Measurements from ENCODE around the gene IGFBP7. TPM values are rescaled to one million over a fixed set of nuclear protein-coding genes. Genes with fewer than 3 reads are reported as not detected.

Gene IGFBP7
- total RNA-seq, 2 donors from 2014 or later, result 1.1 TPM; not detected in 1

DNA sequence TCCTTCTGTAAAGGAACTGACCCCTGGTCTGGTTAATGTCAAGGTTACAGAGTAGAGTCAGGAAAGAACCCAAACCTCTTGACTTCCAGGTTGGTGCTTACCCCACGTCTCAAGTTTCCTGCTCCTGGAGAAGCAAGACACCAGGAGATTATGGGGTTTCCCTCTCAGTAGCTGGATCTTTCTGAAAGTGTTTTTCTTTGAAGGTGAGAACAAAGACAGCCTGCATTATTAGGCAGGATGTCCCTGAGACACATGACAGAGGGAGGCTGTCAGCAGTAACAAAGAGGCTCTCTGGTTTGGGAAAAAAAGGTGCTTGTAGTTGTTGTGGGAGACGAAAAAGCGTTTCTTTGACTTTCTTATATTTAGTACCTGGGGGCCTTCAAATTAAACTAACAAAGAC lies 44.7 kb upstream of the IGFBP7 start:
- Histone ChIP-seq H3K36me3 (ENCODE audit: control insufficient read depth, insufficient read depth, low read length) (no peaks in the 10 kb centered on the region), H3K9ac (ENCODE audit: extremely low read depth, low read length, poor library complexity, severe bottlenecking) (no peak overlapping the region), H3K4me1 (ENCODE audit: control insufficient read depth, insufficient read depth, low read length) (no peaks in the 10 kb centered on the region), H3K4me3 (ENCODE audit: low read length) (no peak overlapping the region), H3K9me3 (ENCODE audit: control insufficient read depth, low read length) (peaks cover 14% of the 10 kb centered on the region), H3K27ac (ENCODE audit: low read depth, low read length) (peak overlapping the region; percentile 64), H3K27me3 (ENCODE audit: control insufficient read depth, insufficient read depth, low read length, poor library complexity, severe bottlenecking) (no peaks in the 10 kb centered on the region)
- H3K4me1 Mint-ChIP-seq, result peaks cover 12% of the 10 kb centered on the region
- peaks cover 12% of the 10 kb centered on the region for H3K9me3 Mint-ChIP-seq
- H3K27ac Mint-ChIP-seq, result no peak overlapping the region
- TF ChIP-seq, protein P1, sequence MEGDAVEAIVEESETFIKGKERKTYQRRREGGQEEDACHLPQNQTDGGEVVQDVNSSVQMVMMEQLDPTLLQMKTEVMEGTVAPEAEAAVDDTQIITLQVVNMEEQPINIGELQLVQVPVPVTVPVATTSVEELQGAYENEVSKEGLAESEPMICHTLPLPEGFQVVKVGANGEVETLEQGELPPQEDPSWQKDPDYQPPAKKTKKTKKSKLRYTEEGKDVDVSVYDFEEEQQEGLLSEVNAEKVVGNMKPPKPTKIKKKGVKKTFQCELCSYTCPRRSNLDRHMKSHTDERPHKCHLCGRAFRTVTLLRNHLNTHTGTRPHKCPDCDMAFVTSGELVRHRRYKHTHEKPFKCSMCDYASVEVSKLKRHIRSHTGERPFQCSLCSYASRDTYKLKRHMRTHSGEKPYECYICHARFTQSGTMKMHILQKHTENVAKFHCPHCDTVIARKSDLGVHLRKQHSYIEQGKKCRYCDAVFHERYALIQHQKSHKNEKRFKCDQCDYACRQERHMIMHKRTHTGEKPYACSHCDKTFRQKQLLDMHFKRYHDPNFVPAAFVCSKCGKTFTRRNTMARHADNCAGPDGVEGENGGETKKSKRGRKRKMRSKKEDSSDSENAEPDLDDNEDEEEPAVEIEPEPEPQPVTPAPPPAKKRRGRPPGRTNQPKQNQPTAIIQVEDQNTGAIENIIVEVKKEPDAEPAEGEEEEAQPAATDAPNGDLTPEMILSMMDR (conservative IDR thresholded peaks at IDR 0.05), result no peak
- H3K4me3 Mint-ChIP-seq, result no peak overlapping the region
- H3K27me3 Mint-ChIP-seq (ENCODE audit: insufficient read depth), result no peaks in the 10 kb centered on the region
- DNase-seq, result no peak
- H3K36me3 Mint-ChIP-seq (ENCODE audit: low read depth), result no peaks in the 10 kb centered on the region
- 80 to 81% methylated on average over 2 to 3 of the region's 3 CpGs for WGBS, 2 experiments (ENCODE audit: insufficient coverage in 1 of 2, insufficient read length in 1 of 2)

DNA sequence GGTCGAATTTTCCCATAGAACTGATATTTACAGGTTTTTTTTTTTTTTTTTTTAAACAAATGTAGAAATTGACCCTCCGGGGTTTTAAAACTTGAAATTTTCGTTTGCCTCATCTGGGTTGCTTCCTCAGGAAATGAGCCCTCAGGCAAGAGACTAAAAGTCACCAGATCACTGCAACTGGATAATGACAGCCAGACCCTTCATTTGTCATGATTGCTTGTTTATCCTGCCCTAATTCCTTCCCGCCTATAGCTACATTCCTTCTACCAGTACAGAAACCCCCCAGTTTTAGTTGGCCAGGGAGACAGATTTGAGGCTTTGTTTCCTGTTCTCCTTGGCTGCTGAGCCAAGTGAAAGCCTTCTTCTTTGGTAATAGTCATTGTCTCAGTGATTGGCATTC lies 44.0 kb upstream of the IGFBP7 start:
- TF ChIP-seq, protein P1 (conservative IDR thresholded peaks at IDR 0.05), result no peak
- no peaks in the 10 kb centered on the region for H3K36me3 Mint-ChIP-seq (ENCODE audit: low read depth)
- DNase-seq, result no peak
- Histone ChIP-seq H3K27ac (ENCODE audit: low read depth, low read length) (peak overlapping the region; percentile 49), H3K4me3 (ENCODE audit: low read length) (no peak overlapping the region), H3K36me3 (ENCODE audit: control insufficient read depth, insufficient read depth, low read length) (no peaks in the 10 kb centered on the region), H3K9me3 (ENCODE audit: control insufficient read depth, low read length) (peaks cover 14% of the 10 kb centered on the region), H3K9ac (ENCODE audit: extremely low read depth, low read length, poor library complexity, severe bottlenecking) (no peak overlapping the region), H3K27me3 (ENCODE audit: control insufficient read depth, insufficient read depth, low read length, poor library complexity, severe bottlenecking) (no peaks in the 10 kb centered on the region), H3K4me1 (ENCODE audit: control insufficient read depth, insufficient read depth, low read length) (no peaks in the 10 kb centered on the region)
- no peaks in the 10 kb centered on the region for H3K27me3 Mint-ChIP-seq (ENCODE audit: insufficient read depth)
- H3K9me3 Mint-ChIP-seq, result peaks cover 12% of the 10 kb centered on the region
- peaks cover 16% of the 10 kb centered on the region for H3K4me1 Mint-ChIP-seq
- no peak overlapping the region for H3K27ac Mint-ChIP-seq
- no peak overlapping the region for H3K4me3 Mint-ChIP-seq
- WGBS, 2 experiments (ENCODE audit: insufficient coverage in 1 of 2, insufficient read length in 1 of 2), result 71 to 80% methylated on average over 1 to 4 of the region's 4 CpGs

DNA sequence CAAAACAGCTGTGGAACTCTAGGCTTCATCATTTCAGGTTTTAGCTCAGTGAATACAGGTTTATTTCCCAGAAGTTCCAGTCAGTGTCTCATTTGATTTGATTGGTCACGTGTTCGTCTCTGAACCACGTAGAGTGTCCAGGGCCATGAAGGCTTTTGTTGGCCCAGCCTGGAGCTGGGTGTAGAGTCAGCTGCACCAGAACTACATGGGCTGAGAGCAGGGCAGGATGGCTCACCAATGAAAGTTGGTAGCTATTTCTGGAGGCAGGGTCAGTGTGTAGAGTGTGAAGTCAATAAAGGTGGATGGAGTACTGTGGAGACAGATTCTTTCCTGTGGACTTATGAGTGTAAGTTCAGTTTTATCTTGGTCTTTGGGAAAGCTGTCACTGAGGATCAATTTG lies 43.0 kb upstream of the IGFBP7 start:
- Histone ChIP-seq H3K9ac (ENCODE audit: extremely low read depth, low read length, poor library complexity, severe bottlenecking) (no peak overlapping the region), H3K4me3 (ENCODE audit: low read length) (no peak overlapping the region), H3K27ac (ENCODE audit: low read depth, low read length) (no peak overlapping the region), H3K36me3 (ENCODE audit: control insufficient read depth, insufficient read depth, low read length) (no peaks in the 10 kb centered on the region), H3K27me3 (ENCODE audit: control insufficient read depth, insufficient read depth, low read length, poor library complexity, severe bottlenecking) (no peaks in the 10 kb centered on the region), H3K4me1 (ENCODE audit: control insufficient read depth, insufficient read depth, low read length) (no peaks in the 10 kb centered on the region), H3K9me3 (ENCODE audit: control insufficient read depth, low read length) (peaks cover 14% of the 10 kb centered on the region)
- WGBS, 2 experiments (ENCODE audit: insufficient coverage in 1 of 2, insufficient read length in 1 of 2), result 89 to 94% methylated on average over 3 of the region's 3 CpGs
- Mint-ChIP-seq H3K4me1 (peaks cover 16% of the 10 kb centered on the region), H3K4me3 (no peak overlapping the region), H3K9me3 (peaks cover 12% of the 10 kb centered on the region), H3K36me3 (ENCODE audit: low read depth) (no peaks in the 10 kb centered on the region), H3K27me3 (ENCODE audit: insufficient read depth) (no peaks in the 10 kb centered on the region), H3K27ac (no peak overlapping the region)
- TF ChIP-seq, protein P1 (conservative IDR thresholded peaks at IDR 0.05), result no peak
- no peak for DNase-seq
